GM12878 (cell line): ENCODE data around the gene TAF13.

Experiments used
- CEBPB ChIP-seq, 2 experiments: fragments of 150-350 bp in 1 of 2; IDR thresholded peaks; 2 replicates each; pipeline ENCODE4 v1.6.1; 2012 to 2014; ENCODE audit warnings: low read depth in 2 of 2, low read length in 2 of 2, borderline replicate concordance in 1 of 2, inconsistent platforms in 1 of 2
- CTCF ChIP-seq, 3 experiments: IDR thresholded peaks in 2 of 3; conservative IDR thresholded peaks in 1 of 3; 2 replicates each; pipeline ENCODE4 v1.5.1; 2011; ENCODE audit warnings: low read depth in 3 of 3, low read length in 3 of 3, mild to moderate bottlenecking in 3 of 3, control low read depth in 2 of 3, moderate library complexity in 2 of 3, inconsistent platforms in 1 of 3, mixed read lengths in 1 of 3; ENCODE audit not compliant: control insufficient read depth in 2 of 3, insufficient read depth in 1 of 3; ENCODE audit errors: extremely low read depth in 1 of 3
- ESRRA ChIP-seq: IDR thresholded peaks from 2 replicates; pipeline ENCODE4 v1.6.1; 2012; ENCODE audit warnings: mild to moderate bottlenecking, low read length, improper control_type of control experiment
- ETV6 ChIP-seq, 2 experiments: fragments of 450-650 bp in 1 of 2; IDR thresholded peaks in 1 of 2; conservative IDR thresholded peaks in 1 of 2; 2 replicates each; pipeline ENCODE4 v1.6.1; 2014; ENCODE audit warnings: antibody characterized with exemption in 1 of 2, borderline replicate concordance in 1 of 2, low read depth in 1 of 2, mild to moderate bottlenecking in 1 of 2, moderate library complexity in 1 of 2
- EZH2 ChIP-seq: IDR thresholded peaks from 2 replicates; pipeline ENCODE4 v1.6.1; 2012; ENCODE audit warnings: low read depth, mild to moderate bottlenecking, control low read depth, inconsistent platforms, low read length, borderline replicate concordance; ENCODE audit not compliant: control insufficient read depth
- POLR2A ChIP-seq: IDR thresholded peaks from 2 replicates; pipeline ENCODE4 v1.6.1; 2011; ENCODE audit warnings: low read depth, mild to moderate bottlenecking, low read length
- RAD21 ChIP-seq: IDR thresholded peaks from 2 replicates; pipeline ENCODE4 v1.6.1; 2011; ENCODE audit warnings: mild to moderate bottlenecking, low read depth, low read length, moderate library complexity; ENCODE audit not compliant: insufficient read depth
- TF ChIP-seq, protein P1 (sequence below): IDR thresholded peaks from 2 replicates; pipeline ENCODE4 v1.6.1; 2011; ENCODE audit warnings: low read depth, low read length, improper control_type of control experiment, borderline replicate concordance

DNA sequence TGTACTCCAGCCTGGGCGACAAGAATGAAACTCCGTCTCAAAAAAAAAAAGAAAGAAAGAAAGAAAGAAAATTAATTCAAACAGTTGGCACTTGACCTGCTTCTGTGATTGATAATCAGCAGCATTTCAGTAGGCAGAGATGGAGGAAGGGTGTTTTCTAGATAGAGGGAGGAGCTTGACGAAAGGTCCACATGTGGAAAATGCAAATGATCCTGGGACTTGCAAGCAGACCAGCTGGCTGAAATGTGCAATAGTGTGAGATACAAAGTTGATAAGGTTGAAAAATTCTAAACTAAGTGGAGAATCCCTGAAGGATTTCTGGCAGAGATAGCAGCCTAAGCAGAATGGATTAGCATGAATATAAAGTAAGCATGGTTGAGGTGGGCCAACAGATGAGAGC lies 42.3 kb upstream of the TAF13 start:
- TF ChIP-seq, protein P1, sequence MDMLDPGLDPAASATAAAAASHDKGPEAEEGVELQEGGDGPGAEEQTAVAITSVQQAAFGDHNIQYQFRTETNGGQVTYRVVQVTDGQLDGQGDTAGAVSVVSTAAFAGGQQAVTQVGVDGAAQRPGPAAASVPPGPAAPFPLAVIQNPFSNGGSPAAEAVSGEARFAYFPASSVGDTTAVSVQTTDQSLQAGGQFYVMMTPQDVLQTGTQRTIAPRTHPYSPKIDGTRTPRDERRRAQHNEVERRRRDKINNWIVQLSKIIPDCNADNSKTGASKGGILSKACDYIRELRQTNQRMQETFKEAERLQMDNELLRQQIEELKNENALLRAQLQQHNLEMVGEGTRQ: no peak
- no peak for TF ChIP-seq POLR2A
- no peak for TF ChIP-seq EZH2
- TF ChIP-seq CEBPB (IDR thresholded peaks at IDR 0.05; ENCODE audit: borderline replicate concordance in 1 of 2, low read depth in 2 of 2, low read length in 2 of 2): no peak
- no peak for TF ChIP-seq CTCF (IDR thresholded peaks at IDR 0.05 in 2 of 3, conservative IDR thresholded peaks at IDR 0.05 in 1 of 3; ENCODE audit: control insufficient read depth in 2 of 3, extremely low read depth in 1 of 3, insufficient read depth in 1 of 3, low read depth in 3 of 3, low read length in 3 of 3)
- no peak for TF ChIP-seq ESRRA
- TF ChIP-seq RAD21: no peak
- TF ChIP-seq ETV6 (conservative IDR thresholded peaks at IDR 0.05 in 1 of 2, IDR thresholded peaks at IDR 0.05 in 1 of 2; ENCODE audit: borderline replicate concordance in 1 of 2, low read depth in 1 of 2): no peak
